HG02678 (cell line): ENCODE data around the gene NHS.

Source experiments
- ATAC-seq: cut with Tn5 transposase; IDR thresholded peaks from one replicate; pipeline ENCODE4 v1.9.1; 2021; ENCODE audit warnings: mild to moderate bottlenecking, moderate library complexity; ENCODE audit not compliant: unreplicated experiment

NHS gene

GRCh38 chrX:17718649-17719165 lies 343.7 kb downstream of the NHS start:
- ATAC-seq = no peak

GRCh38 chrX:17719711-17720110 lies 344.7 kb downstream of the NHS start:
- no peak for ATAC-seq

DNA sequence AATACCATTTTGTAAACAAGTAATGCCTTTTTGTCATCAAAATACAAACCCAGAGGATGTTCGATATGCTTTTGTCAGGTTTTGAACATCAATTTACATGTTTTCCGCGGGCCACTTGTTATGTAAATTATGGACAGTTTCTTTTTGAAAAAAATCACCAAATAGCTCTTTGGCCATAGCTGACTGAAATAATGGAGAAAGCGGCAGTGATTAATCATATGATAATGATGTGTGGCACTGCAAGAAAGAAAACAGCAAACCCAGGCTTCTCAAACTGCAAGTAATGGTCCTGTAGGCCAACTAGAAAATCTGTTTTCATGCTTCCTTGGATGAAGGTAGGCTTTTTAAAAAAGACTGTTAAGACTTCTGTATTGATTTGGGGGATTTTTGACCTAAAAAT lies 346.7 kb downstream of the NHS start:
- no peak for ATAC-seq

- no peak for ATAC-seq
Observed at GRCh38 chrX:17725181-17725580, 350.2 kb downstream of the NHS start.

GRCh38 chrX:17732138-17732783 lies 357.3 kb downstream of the NHS start:
- no peak for ATAC-seq

DNA sequence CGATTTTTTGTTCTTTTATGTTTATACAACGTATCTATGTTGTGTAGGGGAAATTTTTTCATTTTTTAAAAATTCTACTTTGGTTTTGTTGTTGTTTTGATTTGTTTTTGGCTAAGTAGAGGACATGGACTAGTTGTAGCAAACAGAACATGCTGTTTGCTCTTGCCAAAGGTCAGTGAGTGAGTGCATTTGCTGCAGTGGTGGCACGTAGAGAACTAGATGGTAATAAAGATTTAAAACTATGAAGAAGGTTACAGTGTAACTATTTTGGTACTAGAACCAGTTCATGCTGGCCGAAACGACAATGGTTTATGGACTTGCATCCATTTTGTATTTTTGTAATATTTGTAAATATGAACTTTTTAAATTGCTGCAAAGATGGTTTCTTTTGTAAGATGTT lies 360.4 kb downstream of the NHS start:
- ATAC-seq = no peak

DNA sequence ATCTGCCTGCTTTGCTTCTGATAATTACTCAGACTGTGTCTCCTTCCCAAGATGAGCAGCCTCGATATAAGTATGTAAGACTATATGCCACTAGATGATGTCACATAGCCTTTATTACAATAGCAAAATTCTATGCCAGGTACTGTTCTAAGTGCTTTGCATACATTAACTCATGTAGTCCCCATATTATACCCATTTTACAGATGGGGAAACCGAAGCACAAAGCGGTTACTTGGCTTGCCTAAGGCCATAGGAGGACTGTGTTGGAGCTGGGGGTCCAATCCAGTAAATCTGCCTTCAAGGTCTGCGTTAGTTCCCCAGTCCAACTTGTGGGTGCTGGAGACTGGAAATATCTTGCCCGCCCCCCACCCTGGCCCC lies 361.5 kb downstream of the NHS start:
- no peak for ATAC-seq

DNA sequence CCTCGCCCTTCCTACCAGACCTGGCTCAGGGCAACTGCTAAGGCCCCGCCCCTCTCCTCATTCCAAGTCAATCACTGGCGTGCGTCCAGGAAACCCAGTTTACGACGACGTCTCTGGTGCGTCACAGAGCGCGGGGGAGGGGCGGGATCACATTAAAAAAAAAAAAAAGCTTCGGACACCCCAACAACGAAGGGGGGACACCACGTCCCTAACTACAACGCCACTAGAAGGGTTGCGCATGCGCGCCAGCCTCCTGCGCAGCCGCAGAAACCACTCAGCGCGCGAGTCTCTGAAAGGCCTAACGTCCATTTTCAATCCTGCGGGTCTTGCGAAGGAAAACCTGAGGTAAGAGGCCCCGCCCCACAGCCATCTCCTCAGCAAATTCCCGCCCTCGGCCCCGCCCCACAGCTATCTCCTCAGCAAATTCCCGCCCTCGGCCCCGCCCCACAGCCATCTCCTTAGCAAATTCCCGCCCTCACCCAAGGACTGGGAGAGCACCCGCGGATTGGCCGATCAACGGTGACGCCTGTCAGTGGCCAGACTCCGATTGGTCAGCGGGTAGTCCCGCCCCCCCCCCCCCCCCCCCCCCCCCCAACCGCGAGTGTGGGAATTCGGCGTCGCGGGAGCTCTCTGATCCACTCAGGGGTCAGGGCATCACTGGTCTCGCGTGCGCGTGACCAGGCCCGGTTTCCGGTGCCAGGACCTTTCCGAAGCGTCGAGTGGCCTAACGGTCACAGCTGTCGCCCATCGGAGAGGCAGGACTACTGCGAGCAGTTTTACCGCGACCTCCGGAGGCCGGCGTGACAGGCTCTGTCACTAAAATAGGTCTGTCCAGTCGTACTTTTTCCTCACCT lies 362.1 kb downstream of the NHS start, which contains the start of gene SCML1:
Gene SCML1 (plus strand): TSS at position 638 of the 854 bp plus-strand sequence. CDS start 6,694 bp downstream, outside the sequence.
- peak; percentile 85 for ATAC-seq

GRCh38 chrX:17737710-17737985 lies 362.6 kb downstream of the NHS start:
- ATAC-seq = peak; percentile 4

DNA sequence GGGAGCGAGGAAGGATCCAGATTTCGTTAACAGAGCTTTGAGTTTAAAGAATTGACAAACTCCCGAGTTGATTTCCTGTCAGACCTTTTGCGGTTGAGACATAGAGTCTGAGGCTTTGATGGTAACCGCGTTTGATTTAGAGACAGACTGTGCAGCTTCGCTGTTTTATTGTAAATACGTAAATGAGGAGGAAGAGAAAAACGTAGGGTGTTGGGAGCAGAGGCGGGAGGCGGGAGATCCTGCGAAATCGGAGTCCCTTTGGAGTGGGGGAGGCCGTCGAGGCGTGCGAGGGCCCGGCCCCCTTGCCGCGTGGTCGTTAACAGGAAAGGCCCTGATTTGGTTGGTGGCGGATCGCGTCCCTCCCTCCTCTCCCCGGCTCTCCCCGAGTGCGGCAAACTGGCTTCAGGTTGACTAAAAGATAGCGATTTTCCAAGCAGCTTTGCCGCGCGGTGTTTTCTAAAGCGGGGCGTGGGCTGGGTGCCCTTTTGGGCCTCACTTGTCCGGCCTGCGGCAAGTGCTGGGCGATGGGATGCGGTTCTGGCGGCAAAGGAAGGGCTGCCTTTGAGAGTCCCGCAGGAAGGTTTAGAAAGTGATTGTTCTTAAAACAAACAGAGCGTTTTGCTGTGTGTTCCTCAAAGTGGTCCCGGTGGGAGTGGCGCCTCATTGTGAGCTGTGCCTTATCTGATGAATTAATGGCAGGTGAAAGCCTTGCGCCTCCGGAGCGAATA lies 363.1 kb downstream of the NHS start:
- no peak for ATAC-seq

DNA sequence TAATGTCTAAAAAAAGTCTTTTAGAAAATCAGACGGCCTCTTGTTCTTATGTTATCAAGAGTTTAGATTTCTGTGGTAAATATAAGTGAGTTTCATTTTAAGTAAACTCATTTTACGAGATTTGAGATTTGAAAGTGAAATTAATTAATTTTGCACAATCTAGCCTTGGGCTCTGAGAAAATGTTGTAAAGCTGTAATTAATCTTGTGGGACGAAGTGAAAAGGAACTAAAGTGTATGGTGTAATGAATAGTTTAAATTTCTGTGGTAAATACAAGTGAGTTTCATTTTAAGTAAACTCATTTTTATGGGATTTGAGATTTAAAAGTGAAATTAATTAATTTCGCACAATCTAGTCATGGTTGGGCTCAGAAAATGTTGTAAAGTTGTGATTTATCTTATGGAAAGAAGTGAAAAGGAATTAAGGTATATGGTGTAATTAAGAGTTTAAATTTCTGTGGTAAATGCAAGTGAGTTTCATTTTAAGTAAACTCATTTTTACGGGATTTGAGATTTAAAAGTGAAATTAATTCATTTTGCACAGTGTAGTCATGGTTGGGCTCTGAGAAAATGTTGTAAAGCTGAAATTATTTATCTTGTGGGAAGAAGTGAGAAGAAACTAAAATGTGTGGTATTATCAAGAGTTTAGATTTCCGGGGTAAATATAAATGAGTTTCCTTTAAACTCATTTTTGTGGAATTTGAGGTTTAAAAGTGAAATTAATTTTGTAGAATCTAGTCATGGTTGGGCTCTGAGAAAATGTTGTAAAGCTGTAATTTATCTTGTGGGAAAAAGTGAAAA lies 363.9 kb downstream of the NHS start:
- no peak for ATAC-seq

DNA sequence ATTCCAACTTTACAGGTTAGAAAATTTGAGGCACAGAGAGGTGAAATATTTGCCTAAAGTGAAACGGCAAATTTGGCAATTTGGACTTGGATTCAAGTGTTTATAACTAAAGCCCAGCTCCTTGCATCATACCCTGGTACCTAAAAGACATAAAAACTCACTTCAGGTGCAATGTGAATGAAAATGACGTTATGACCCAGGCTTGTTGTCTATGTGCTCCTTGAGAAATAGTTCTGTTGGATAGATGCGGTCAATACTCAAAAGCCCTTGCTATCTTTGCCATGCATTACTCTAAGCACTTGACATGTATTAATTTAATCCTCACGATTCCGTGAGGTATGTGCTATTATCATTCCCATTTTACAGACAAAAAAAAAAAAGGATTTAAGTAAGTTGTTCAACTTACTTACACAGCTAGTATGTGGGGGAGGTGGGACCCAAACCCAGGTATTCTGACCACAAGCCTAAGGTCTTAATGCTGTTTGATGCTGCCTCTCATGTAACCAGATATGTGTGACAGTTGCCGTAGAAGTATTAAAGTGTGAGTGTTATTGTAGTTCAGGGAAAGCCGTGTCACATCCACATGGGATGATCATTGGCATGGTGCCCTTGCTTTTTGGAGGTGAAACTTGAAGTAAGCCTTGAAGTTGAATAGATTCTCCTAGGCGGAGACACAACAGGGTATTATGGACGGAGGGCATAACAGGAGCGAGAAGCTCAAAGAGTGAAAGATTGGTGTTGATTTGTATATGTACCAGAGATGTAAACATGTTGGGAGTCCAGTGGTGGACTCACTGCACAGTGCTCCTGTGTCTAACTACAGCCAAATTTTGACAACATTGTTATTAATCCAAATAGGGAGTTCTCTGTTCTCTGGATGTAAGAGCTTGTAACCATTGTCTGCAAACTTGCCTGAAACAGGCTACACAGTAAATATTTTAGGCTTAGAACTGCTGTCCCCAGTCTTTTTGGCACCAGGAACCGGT lies 365.4 kb downstream of the NHS start:
- ATAC-seq = no peak

DNA sequence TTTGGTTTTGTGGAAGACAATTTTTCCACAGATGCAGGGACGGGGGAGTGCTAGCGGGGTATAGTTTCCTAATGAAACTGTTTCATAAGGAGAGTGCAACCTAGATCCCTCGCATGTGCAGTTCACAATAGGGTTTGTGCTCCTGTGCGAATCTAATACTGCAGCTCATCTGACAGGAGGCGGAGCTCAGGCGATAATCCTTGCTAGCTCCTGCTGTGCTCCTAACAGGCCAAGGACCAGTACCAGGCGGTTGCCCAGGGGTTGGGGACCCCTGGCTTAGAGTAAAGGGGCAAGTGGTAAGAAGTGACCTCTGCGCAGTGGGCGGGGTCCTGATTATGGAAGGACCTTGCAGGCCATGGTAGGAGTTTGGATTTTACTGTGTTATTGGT lies 366.1 kb downstream of the NHS start:
- no peak for ATAC-seq

DNA sequence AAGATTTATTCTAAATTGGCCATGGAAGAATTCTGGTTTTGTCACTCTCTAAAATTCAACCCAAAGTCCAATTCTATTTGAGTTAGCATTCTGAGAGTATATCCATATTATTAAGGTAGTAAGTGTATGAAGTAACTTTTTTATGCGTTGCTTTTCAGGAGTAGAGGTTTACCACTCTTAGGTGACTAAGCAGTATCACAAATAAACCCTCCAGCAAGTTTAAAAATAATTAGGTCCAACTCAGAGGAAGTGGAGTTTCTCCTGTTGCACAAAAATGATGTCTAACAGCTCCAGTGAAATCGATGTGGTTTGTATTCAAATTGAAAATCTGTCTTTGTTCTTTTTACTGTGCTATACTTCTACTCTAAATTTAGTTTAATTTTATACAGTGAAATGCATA lies 368.9 kb downstream of the NHS start:
- ATAC-seq = no peak

GRCh38 chrX:17744896-17745523 lies 370.0 kb downstream of the NHS start:
- no peak for ATAC-seq

DNA sequence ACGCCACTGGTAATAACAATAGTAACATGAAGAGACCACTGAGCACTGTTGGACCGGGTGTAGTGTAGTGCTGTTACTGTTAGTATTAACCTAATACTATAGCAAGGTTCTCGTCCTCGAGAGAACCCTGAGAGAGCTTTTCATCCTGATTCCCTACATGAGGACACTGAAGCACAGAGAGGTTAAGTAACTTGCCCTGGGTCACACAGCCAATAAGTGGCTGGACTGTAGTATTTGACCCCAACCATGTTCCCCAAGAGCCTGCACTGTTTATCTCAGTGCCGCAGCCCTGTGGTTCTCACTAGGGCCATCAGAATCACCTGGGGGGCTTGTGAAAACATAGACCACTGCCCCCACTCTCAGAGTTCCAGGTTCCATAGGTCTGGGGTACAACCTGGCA lies 372.7 kb downstream of the NHS start:
- ATAC-seq = no peak

- ATAC-seq = no peak
Observed at GRCh38 chrX:17748684-17749083, 373.7 kb downstream of the NHS start.

DNA sequence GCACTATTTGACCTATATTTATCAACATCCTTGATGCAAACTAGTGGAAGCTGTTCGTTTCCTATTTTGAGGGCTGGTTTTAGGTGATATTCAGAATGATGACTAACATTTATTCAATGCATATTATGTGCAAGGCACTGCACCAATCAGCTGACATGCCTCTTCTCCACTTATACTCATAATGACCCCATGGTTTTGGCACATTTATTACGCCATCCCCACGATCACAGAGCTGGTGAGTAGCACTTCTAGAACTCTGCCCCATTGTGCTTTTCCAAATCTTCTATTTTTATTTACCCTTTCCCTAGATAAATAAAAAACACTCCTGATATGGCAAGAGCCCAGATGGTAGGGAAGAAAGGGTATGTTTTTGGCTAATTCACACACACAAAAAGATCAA lies 375.4 kb downstream of the NHS start:
- no peak for ATAC-seq

DNA sequence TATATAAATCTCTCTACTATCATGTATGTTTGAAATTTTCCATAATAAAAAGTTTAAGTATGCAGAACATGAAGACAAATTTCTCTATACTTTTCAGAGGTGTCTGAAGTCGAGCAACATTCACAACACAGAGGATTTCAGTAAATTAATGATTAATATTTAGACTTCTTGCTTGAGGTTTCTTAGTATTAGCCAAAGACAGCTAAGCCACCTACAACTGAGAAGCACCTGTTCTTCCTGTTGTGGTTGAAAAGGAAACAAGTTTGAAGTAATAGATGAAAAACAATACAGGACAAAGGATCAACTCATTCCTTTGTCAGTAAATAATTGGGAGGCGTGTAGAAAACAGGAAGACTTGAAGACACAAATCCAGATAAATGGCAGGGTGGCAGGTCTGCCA lies 383.4 kb downstream of the NHS start:
- peak; percentile 97 for ATAC-seq
